GM10248 (cell line): Measurements from ENCODE around the gene PGA5.

Experiments
- CTCF ChIA-PET: fragments of 300-600 bp; sonication (Branson Sonifier 250); formaldehyde crosslinking; extraction: SDS; loops from one replicate; lab custom pipeline; 2021; ENCODE audit warnings: antibody characterized with exemption; lab: Yijun Ruan, JAX
- POLR2A ChIA-PET: fragments of 350-650 bp; sonication (Branson Sonifier 250); formaldehyde crosslinking; extraction: SDS; loops from one replicate; lab custom pipeline; 2020; ENCODE audit warnings: antibody characterized with exemption; lab: Yijun Ruan, JAX
- DNase-seq: peaks from one replicate; pipeline ENCODE4 v3.0.0; 2012; ENCODE audit errors: extremely low spot score
- CTCF ChIP-seq: IDR thresholded peaks from 2 replicates; pipeline ENCODE4 v1.5.1; 2012; ENCODE audit warnings: mild to moderate bottlenecking, low read depth; ENCODE audit errors: extremely low read depth, missing control alignments, control extremely low read depth

Gene PGA5

GRCh38 chr11:61256710-61257482 is 15.9 kb downstream of the PGA5 start:
- CTCF ChIA-PET = interaction anchor here (1.1 to 8.2 kb wide), 2 partner anchors 38 to 128 kb away, joined by 7 to 80 read pairs; partner anchors contain the start of gene VWCE
- no peak for DNase-seq
- TF ChIP-seq CTCF = no peak
- POLR2A ChIA-PET = no interaction called here

DNA sequence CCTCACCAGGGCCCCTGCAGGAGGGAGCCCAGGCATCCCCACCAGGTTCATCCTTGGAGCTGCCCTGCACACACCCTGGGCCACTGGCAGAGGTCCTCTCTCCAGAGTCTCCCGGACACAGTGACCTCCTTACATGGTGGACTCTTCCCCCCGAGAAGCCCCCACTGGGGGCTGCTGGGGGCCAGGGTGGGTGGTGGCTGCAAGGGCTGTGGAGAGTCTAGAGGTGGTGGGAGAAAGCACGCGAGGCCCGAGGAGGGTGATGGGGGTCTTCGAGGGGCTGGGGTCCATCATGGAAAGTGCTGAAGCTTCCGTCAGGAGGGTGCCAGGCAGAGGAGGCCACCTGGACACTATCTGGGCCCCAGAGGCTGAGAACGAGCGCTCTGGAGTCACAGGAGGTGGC is 17.6 kb downstream of the PGA5 start:
- CTCF ChIA-PET = interaction anchor here (0.8 to 1.2 kb wide), 4 partner anchors 11 to 135 kb away, joined by 3 to 5 read pairs (median 4); no protein-coding TSS in a partner anchor
- POLR2A ChIA-PET = no interaction called here
- no peak for TF ChIP-seq CTCF
- DNase-seq = no peak

- DNase-seq = no peak
- TF ChIP-seq CTCF = no peak
- POLR2A ChIA-PET = no interaction called here
- CTCF ChIA-PET = interaction anchor here (0.8 to 1.0 kb wide), 3 partner anchors 11 to 126 kb away, joined by 3 to 5 read pairs (median 4); no protein-coding TSS in a partner anchor
Measured at GRCh38 chr11:61259363-61259762, 18.4 kb downstream of the PGA5 start.

- ChIA-PET CTCF (interaction anchor here (0.9 to 6.0 kb wide), 2 partner anchors 12 to 18 kb away, joined by 3 to 39 read pairs; no protein-coding TSS in a partner anchor), POLR2A (no interaction called here)
- DNase-seq = no peak
- no peak for TF ChIP-seq CTCF
Measured at GRCh38 chr11:61264371-61264770, 23.4 kb downstream of the PGA5 start.

- TF ChIP-seq CTCF = no peak
- no peak for DNase-seq
- CTCF ChIA-PET = interaction anchor here (0.9 to 6.0 kb wide), 2 partner anchors 12 to 17 kb away, joined by 3 to 39 read pairs; no protein-coding TSS in a partner anchor
- POLR2A ChIA-PET = no interaction called here
Measured at GRCh38 chr11:61264795-61265194, 23.8 kb downstream of the PGA5 start.

- ChIA-PET POLR2A (no interaction called here), CTCF (interaction anchor here (0.7 to 6.0 kb wide), 3 partner anchors 13 to 170 kb away, joined by 3 to 39 read pairs (median 3); no protein-coding TSS in a partner anchor)
- no peak for DNase-seq
- TF ChIP-seq CTCF = no peak
Measured at GRCh38 chr11:61265357-61265756, 24.4 kb downstream of the PGA5 start.
